GM21825 (cell line): ENCODE results near the gene CNPY4.

ENCODE experiments used
- ATAC-seq: cut with Tn5 transposase; IDR thresholded peaks from one replicate; pipeline ENCODE4 v1.9.1; 2021; ENCODE audit warnings: mild to moderate bottlenecking, moderate library complexity; ENCODE audit not compliant: unreplicated experiment

The CNPY4 gene

DNA sequence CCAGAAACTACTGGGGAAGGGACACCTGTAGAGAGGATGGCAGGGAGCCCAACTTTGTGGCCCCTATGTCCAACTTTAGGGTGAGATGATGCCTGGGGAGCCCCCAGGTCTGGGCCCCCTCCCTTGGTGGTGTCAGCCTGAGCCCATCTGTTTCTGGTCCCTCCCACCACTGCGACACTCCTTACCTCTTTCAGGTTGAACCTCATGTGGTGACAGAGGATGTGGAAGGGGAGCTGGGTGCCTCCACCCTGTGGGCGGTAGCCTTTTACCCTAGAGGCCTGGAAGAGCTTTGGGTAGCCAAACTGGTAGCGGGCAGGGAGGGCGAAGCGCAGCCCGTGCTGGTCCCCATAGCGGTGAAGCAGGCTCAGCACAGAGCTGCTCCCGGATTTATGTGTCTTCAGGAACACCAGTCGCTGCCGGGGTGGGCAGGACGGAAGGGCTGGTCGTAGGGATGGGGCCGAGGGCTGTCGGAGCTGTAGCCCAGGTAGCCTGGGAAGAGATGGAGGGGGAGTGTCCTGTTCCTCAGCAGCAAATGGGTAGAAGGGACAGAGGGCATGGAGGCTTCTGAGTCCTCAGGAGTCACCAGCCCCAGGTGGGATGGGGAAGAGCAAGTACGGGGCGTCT is 47.0 kb downstream of the CNPY4 start:
- no peak for ATAC-seq

- no peak for ATAC-seq
Observed at GRCh38 chr7:100166970-100167911, 47.8 kb downstream of the CNPY4 start.

- no peak for ATAC-seq
Observed at GRCh38 chr7:100167912-100168323, 48.5 kb downstream of the CNPY4 start.

- ATAC-seq = no peak
Observed at GRCh38 chr7:100169147-100169850, 49.9 kb downstream of the CNPY4 start.

DNA sequence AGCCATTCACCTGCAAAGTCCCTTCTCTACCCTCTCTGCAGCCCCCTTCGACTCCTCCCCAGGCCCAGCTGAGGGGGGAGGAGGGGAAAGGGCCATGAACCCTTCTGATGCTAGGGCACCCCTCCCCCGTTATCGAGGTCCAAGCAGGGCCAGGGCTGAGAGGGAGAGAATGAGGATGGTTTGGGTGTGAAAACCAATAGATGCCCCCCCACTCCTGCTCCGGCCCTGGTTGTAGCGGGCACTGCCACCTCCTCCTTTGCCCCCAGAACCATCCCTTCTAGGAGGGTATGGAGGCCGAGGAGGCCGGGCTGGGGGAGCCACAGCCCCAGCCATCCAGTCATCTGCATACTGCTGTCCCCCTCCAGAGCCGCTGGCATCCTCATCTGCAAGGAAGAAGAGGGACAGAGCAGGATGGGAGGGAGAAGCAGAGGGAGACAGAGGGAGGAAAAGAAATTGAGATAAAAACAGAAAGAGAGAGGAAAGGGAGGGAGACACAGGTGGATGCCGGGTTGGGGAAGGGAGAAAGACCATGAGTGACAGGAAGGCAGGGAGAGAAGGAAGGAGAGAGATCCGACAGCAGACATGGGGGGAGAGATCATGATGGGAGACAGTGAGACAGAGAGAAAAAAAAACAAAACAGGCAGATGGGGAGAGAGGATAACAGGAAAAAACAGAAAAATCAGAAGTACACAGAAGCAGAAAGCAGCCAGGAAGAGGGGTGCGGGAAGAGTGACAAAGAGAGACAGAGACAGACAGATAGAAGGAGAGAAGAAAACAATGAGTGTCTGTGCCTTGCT is 50.9 kb downstream of the CNPY4 start:
- no peak for ATAC-seq

DNA sequence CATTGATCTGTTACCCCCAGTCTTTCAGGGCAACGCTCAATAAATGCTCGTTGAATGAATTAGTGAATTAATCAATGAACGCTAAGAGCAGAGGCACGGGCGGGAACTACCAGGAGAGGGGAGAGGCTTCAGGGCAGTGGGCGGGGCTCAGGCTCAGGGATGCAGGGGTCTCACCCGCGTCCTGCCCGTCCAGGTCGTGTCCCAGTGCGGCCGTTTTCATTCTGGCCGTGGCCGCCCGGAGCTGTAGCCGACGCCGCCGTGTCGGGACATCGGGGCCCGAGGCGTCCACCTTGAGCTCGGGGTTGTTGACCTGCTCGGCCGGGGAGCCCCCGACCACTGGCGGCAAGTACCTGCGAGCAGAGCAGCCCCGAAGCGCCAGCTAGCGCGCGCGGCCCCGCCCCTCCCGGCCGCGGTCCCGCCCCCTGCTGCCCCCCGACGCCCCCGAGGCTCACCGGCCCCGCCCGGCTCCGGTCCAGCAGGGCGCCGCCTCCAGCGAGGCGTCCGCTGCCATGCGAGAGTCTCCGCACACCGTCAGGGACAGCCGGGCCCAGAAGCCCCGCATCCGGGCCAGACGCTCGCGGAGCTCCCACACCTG is 51.8 kb downstream of the CNPY4 start:
- no peak for ATAC-seq

- ATAC-seq = no peak
Observed at GRCh38 chr7:100171840-100172239, 52.4 kb downstream of the CNPY4 start.

GRCh38 chr7:100173806-100174495 is 54.5 kb downstream of the CNPY4 start:
- no peak for ATAC-seq

- no peak for ATAC-seq
Observed at GRCh38 chr7:100174582-100174981, 55.1 kb downstream of the CNPY4 start.
